ENCODE measurements around the gene TRDMT1.

- TF ChIP-seq CTCF (IDR thresholded peaks at IDR 0.05) (no peak), POLR2A (IDR thresholded peaks at IDR 0.05) (no peak)
These were observed 30.3 kb upstream of the TRDMT1 start for GRCh38 chr10:17231788-17232187.
